KOPT-K1 (cell line): Measurements from ENCODE around the gene CLPTM1.
"Not testable (repeated sequence)": the region's sequence is repeated elsewhere in the genome, so short reads cannot be mapped to it uniquely, and the experiment has no call there.

Experiments
- H3K27ac ChIP-seq: fragments of 200-600 bp; sonication (generic); 2 replicates; pipeline ENCODE4 v1.5.1; 2016; ENCODE audit warnings: antibody characterized with exemption, mild to moderate bottlenecking, low read depth, low read length; ENCODE audit not compliant: poor library complexity, severe bottlenecking
- H3K36me3 ChIP-seq: fragments of 200-600 bp; sonication (generic); 2 replicates; pipeline ENCODE4 v1.5.1; 2017; ENCODE audit warnings: antibody characterized with exemption, mild to moderate bottlenecking, low read length, moderate library complexity; ENCODE audit not compliant: insufficient read depth
- H3K9me3 ChIP-seq: fragments of 200-600 bp; sonication (generic); 2 replicates; pipeline ENCODE4 v1.5.1; 2017; ENCODE audit warnings: antibody characterized with exemption, low read length, mild to moderate bottlenecking; ENCODE audit not compliant: insufficient read depth, poor library complexity, severe bottlenecking

Gene CLPTM1

GRCh38 chr19:44985445-44985844, 30.3 kb downstream of the CLPTM1 start:
- Histone ChIP-seq H3K9me3 (no peaks in the 10 kb centered on the region), H3K36me3 (peaks cover 83% of the 10 kb centered on the region), H3K27ac (no peak overlapping the region)

DNA sequence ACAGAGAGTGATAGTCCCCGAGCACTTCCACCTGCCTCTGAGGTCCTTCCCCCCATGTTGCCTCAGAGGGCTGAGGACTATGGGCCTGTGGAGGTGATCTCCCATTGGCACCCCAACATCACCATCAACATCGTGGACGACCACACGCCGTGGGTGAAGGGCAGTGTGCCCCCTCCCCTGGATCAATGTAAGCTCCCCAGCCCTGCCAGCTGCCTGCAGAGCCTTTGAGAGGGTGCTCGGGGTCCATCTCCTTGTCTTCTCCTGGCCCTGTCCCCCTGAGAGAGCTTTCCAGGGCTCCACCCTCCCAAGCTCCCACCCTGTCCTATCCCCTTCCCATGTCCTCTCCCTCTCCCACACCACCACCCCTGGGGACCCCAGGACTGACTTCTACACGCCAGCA, 31.2 kb downstream of the CLPTM1 start:
- Histone ChIP-seq H3K36me3 (peaks cover 93% of the 10 kb centered on the region), H3K27ac (no peak overlapping the region), H3K9me3 (no peaks in the 10 kb centered on the region)

DNA sequence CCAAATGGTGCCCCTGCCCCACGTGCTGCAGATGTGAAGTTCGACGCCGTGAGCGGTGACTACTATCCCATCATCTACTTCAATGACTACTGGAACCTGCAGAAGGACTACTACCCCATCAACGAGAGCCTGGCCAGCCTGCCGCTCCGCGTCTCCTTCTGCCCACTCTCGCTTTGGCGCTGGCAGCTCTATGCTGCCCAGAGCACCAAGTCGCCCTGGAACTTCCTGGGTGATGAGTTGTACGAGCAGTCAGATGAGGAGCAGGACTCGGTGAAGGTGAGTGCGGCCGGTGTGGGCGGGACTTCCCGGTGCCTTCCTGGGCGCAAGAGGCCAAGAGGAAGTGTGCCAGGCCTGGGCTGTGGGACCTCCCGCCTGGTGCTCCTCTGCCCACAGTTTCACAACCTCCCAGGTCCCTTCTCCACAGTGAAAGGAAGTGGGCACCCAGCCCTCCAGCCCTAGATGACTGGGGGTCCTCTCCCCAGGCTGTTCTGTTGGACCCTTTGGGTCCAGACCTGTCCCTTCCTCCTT, 32.0 kb downstream of the CLPTM1 start:
- H3K27ac ChIP-seq, result no peak overlapping the region
- H3K36me3 ChIP-seq, result peaks cover 93% of the 10 kb centered on the region
- no peaks in the 10 kb centered on the region for H3K9me3 ChIP-seq

GRCh38 chr19:44988273-44988672, 33.1 kb downstream of the CLPTM1 start:
- H3K9me3 ChIP-seq, result no peaks in the 10 kb centered on the region
- H3K36me3 ChIP-seq, result peaks cover 92% of the 10 kb centered on the region
- no peak overlapping the region for H3K27ac ChIP-seq

DNA sequence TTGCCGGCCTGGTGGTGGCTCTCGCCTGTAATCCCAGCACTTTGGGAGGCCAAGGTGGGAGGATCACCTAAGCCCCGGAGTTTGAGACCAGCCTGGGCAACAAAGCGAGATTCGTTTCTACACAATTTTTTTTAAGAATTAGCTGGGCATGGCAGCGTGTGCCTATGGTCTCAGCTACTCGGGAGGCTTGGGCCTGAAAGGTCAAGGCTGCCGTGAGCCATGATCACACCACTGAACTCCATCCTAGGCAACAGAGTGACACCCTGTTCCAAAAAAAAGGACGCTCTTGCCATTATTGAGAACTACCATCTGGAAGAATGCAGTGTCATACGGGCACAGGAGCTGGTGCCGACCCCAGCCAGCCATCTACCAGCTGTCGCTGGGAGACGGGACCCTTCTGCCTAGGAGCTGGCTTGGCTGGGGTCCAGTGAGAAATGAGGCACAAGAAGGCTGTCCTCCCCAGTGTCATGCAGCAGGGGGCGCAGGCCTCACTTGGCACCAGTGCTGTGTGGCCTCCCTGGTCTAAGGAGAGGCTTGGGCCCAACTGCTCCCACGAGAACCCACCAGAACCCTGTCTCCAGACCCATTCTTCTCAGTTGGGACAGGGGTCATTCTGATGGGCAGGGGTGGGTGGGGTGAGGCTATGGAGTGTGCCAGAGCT, 33.8 kb downstream of the CLPTM1 start:
- no peaks in the 10 kb centered on the region for H3K9me3 ChIP-seq
- H3K27ac ChIP-seq, result no peak overlapping the region
- peaks cover 94% of the 10 kb centered on the region for H3K36me3 ChIP-seq

GRCh38 chr19:44990459-44990858, 35.3 kb downstream of the CLPTM1 start:
- H3K36me3 ChIP-seq, result peaks cover 79% of the 10 kb centered on the region
- H3K9me3 ChIP-seq, result no peaks in the 10 kb centered on the region
- H3K27ac ChIP-seq, result no peak overlapping the region

- Histone ChIP-seq H3K27ac (no peak overlapping the region), H3K36me3 (peaks cover 74% of the 10 kb centered on the region), H3K9me3 (no peaks in the 10 kb centered on the region)
These were observed 35.8 kb downstream of the CLPTM1 start for GRCh38 chr19:44990966-44991365.

DNA sequence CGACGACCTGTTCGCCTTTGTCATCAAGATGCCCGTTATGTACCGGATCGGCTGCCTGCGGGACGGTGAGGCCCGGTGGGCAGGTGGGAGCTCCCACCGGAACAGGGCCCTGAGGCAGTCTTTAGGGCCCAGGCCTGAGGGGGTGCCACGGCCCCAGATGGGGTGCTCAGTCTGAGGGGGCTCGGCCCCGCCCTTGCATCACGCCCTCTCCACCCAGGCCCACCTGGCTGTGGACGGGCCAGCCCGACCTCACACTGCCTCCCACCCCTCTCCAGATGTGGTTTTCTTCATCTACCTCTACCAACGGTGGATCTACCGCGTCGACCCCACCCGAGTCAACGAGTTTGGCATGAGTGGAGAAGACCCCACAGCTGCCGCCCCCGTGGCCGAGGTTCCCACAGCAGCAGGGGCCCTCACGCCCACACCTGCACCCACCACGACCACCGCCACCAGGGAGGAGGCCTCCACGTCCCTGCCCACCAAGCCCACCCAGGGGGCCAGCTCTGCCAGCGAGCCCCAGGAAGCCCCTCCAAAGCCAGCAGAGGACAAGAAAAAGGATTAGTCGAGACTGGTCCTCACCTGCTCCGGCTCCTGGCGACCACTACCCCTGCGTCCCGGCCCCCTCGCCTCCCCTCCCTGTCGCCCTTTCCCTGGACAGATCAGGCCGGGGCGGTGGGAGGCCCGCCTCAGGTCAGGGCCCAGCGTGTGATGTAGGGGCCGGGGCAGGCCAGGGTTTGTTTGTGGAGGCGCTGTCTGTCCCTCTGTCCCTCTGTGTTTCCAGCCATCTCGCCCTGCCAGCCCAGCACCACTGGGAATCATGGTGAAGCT, 37.4 kb downstream of the CLPTM1 start:
- Histone ChIP-seq H3K9me3 (no peaks in the 10 kb centered on the region), H3K27ac (no peak overlapping the region), H3K36me3 (peaks cover 59% of the 10 kb centered on the region; the same call in 1 of the 2 replicates)

DNA sequence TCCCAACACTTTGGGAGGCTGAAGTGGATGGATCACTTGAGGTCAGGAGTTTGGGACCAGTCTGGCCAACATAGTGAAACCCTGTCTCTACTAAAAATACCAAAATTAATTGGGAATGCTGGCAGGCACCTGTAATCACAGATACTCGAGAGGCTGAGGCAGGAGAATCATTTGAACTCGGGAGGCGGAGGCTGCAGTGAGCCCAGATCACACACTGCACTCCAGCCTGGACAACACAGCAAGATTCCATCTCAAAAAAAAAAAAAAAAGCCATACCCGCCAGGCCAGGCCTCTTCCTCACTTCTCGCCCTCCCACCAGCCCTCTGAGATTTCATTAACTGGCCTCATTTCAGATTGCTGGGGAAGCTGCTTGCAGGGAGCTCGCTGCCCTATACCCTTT, 38.3 kb downstream of the CLPTM1 start:
- no peak overlapping the region for H3K27ac ChIP-seq
- H3K36me3 ChIP-seq, result peaks cover 49% of the 10 kb centered on the region; the same call in 1 of the 2 replicates
- H3K9me3 ChIP-seq, result no peaks in the 10 kb centered on the region

GRCh38 chr19:44993926-44994537, 38.9 kb downstream of the CLPTM1 start:
- Histone ChIP-seq H3K36me3 (peaks cover 44% of the 10 kb centered on the region; the same call in 1 of the 2 replicates), H3K9me3 (no peaks in the 10 kb centered on the region), H3K27ac (no peak overlapping the region)

DNA sequence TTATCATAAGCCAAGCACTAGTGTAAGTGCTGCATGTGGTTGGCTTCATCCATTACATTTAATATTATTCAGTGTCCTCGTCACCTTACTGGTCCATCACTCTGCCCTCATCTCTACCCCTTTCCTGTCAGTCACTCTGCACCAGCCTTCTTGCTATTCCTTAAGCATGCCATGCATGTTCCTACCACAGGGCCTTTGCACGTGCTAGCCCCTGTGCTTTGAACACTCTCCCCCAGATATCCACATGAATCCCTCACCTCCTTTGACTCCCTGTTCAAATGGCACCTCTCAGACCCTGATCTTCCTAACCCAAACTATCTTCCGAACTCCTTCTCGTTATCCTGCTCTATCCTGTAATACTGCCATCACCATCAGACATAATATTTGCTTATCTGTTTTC, 42.8 kb downstream of the CLPTM1 start:
- H3K36me3 ChIP-seq, result peaks cover 7% of the 10 kb centered on the region; the same call in 1 of the 2 replicates
- no peaks in the 10 kb centered on the region for H3K9me3 ChIP-seq
- no peak overlapping the region for H3K27ac ChIP-seq

DNA sequence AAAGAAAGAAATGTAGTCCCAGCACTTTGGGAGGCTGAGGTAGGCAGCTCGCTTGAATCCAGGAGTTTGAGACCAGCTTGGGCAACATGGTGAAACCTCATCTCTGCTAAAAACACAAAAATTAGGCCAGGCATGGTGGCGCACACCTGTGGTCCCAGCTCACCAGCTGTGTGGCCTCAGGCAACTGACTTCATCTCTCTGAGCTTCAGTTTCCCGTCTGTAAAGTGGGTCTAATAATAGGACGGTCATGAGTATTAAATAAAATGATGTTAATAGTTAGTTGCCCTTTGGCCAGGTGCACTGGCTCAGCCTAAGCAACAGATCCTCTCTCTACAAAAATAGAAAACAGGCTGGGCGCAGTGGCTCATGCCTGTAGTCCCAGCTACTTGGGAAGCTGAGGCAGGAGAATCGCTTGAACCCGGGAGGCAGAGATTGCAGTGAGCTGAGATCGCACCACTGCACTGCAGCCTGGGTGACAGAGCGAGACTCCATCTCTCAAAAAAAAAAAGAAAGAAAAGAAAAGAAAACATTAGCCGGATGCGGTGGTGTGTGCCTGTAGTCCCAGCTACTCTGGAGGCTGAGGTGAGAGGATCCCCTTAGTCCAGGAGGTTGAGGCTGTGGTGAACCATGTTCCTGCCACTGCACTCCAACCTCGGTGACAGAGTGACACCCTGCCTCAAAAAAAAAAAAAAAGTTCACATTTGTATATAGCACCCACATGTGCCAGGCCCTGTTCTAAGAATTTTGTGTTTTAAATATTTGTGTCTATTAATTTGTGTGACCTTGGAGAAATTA, 44.1 kb downstream of the CLPTM1 start:
- not testable (repeated sequence) for H3K36me3 ChIP-seq, H3K9me3 ChIP-seq, H3K27ac ChIP-seq

- not testable (repeated sequence) for H3K27ac ChIP-seq, H3K9me3 ChIP-seq, H3K36me3 ChIP-seq
These were observed 45.5 kb downstream of the CLPTM1 start for GRCh38 chr19:45000665-45001064.

- H3K27ac ChIP-seq, result peak within 1 kb of the TSS; percentile 68
- no peaks in the 10 kb centered on the region for H3K36me3 ChIP-seq
These were observed 46.0 kb downstream of the CLPTM1 start, which contains the start of gene RELB for GRCh38 chr19:45001087-45001739. RELB (plus strand) TSS chr19:45001464; CDS start chr19:45001580, 116 bp downstream.

More at GRCh38 chr19:45001087-45001739, 46.0 kb downstream of the CLPTM1 start, which contains the start of gene RELB:
- H3K9me3 ChIP-seq, result no peaks in the 10 kb centered on the region
